ENCODE results near the gene MGMT.

DNA sequence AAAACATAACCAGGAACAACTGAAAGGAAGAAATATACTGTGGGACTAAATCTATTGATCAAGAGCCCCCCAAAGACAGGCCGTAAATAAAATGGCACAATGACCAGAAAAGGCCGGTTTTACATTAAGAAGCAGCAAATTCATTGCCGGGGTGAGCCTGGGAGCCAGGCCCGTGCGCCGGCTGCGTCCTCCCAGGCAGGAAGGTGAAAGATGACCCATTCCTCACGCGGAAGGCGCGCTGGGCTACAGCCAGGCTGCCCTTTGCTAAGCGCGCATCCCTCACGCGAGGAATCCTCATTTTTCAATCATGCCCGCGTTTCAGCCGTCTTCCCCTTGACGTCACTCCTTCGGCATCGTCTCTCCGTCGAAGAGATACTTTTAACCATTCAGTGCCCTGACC lies 47.6 kb upstream of the MGMT start:
- TF ChIP-seq, protein P1, sequence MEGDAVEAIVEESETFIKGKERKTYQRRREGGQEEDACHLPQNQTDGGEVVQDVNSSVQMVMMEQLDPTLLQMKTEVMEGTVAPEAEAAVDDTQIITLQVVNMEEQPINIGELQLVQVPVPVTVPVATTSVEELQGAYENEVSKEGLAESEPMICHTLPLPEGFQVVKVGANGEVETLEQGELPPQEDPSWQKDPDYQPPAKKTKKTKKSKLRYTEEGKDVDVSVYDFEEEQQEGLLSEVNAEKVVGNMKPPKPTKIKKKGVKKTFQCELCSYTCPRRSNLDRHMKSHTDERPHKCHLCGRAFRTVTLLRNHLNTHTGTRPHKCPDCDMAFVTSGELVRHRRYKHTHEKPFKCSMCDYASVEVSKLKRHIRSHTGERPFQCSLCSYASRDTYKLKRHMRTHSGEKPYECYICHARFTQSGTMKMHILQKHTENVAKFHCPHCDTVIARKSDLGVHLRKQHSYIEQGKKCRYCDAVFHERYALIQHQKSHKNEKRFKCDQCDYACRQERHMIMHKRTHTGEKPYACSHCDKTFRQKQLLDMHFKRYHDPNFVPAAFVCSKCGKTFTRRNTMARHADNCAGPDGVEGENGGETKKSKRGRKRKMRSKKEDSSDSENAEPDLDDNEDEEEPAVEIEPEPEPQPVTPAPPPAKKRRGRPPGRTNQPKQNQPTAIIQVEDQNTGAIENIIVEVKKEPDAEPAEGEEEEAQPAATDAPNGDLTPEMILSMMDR (IDR thresholded peaks at IDR 0.05), result no peak
- no peak for TF ChIP-seq POLR2A (IDR thresholded peaks at IDR 0.05)

Measured in testis (tissue), 2 donors.